HepG2 (cell line): ENCODE results near the gene SMAD6. TPM values are rescaled to one million over a fixed set of nuclear protein-coding genes. Genes with fewer than 3 reads are reported as not detected.

Source experiments
- AGO1 ChIP-seq: fragments of 200-400 bp; formaldehyde crosslinking; IDR thresholded peaks from 2 replicates; pipeline ENCODE4 v1.6.1; 2017; ENCODE audit warnings: mild to moderate bottlenecking, low read depth, low read length, moderate library complexity; ENCODE audit not compliant: poor library complexity, severe bottlenecking
- ETV6 ChIP-seq: sonication (generic); formaldehyde crosslinking; conservative IDR thresholded peaks from 2 replicates; pipeline ENCODE4 v1.4.0; 2020; ENCODE audit warnings: missing genetic modification reagents
- HES4 ChIP-seq: sonication (generic); formaldehyde crosslinking; IDR thresholded peaks from 2 replicates; pipeline ENCODE4 v1.9.0; 2021; ENCODE audit warnings: mild to moderate bottlenecking, missing genetic modification reagents, borderline replicate concordance
- HOMEZ ChIP-seq: IDR thresholded peaks from 2 replicates; pipeline ENCODE4 v1.6.1; 2016; ENCODE audit warnings: low read depth
- MZF1 ChIP-seq: sonication (generic); formaldehyde crosslinking; IDR thresholded peaks from 2 replicates; pipeline ENCODE4 v1.8.1; 2023; ENCODE audit warnings: mild to moderate bottlenecking, missing genetic modification reagents, borderline replicate concordance
- NCOA5 ChIP-seq: sonication (generic); formaldehyde crosslinking; IDR thresholded peaks from 2 replicates; pipeline ENCODE4 v1.4.0; 2020; ENCODE audit warnings: missing genetic modification reagents
- NCOR1 ChIP-seq: fragments of 200-600 bp; sonication (generic); IDR thresholded peaks from 2 replicates; pipeline ENCODE4 v1.7.0; 2017; ENCODE audit warnings: antibody characterized with exemption, low read length, borderline replicate concordance
- NR2F6 ChIP-seq, 2 experiments: IDR thresholded peaks; 2 replicates each; pipeline ENCODE4 v1.6.1; 2016; ENCODE audit warnings: antibody characterized with exemption in 1 of 2, mild to moderate bottlenecking in 1 of 2
- PLRG1 ChIP-seq: fragments of 450-650 bp; conservative IDR thresholded peaks from 2 replicates; pipeline ENCODE4 v1.6.1; 2016
- POGK ChIP-seq: sonication (generic); formaldehyde crosslinking; conservative IDR thresholded peaks from 2 replicates; pipeline ENCODE4 v1.8.0; 2022; ENCODE audit warnings: mild to moderate bottlenecking, moderate library complexity, missing genetic modification reagents
- PRDM15 ChIP-seq: sonication (generic); formaldehyde crosslinking; IDR thresholded peaks from 2 replicates; pipeline ENCODE4 v1.4.0; 2020; ENCODE audit warnings: missing genetic modification reagents
- RCOR2 ChIP-seq: IDR thresholded peaks from 2 replicates; pipeline ENCODE4 v1.6.1; 2016; ENCODE audit warnings: missing biosample characterization, missing genetic modification reagents
- SRSF4 ChIP-seq: fragments of 200-400 bp; formaldehyde crosslinking; IDR thresholded peaks from one replicate; pipeline ENCODE4 v1.6.1; 2018; ENCODE audit warnings: mild to moderate bottlenecking, low read depth, low read length, moderate library complexity; ENCODE audit not compliant: poor library complexity, severe bottlenecking
- ZNF761 ChIP-seq: sonication (generic); formaldehyde crosslinking; conservative IDR thresholded peaks from 2 replicates; pipeline ENCODE4 v1.4.0; 2020; ENCODE audit warnings: mild to moderate bottlenecking, missing genetic modification reagents
- ZNF841 ChIP-seq: sonication (generic); formaldehyde crosslinking; IDR thresholded peaks from 2 replicates; pipeline ENCODE4 v1.8.1; 2023; ENCODE audit warnings: missing genetic modification reagents, borderline replicate concordance
- polyA plus RNA-seq, 8 experiments: library from polyadenylated mRNA; depleted of rRNA in 3 of 8; stranded (reverse) in 7 of 8; unstranded in 1 of 8; fragments of >200 nt; fragmentation: Illumina TruSeq in 4 of 8; extraction: Trizol in 4 of 8; gene quantifications; 2 replicates each; pipeline versions ENCODE4 v1.2.1 to v1.2.3, GENCODE V29; 2011 to 2016; ENCODE audit warnings: low read depth in 4 of 8, missing spikeins in 1 of 8, mixed read lengths in 1 of 8; ENCODE audit not compliant: insufficient read depth in 1 of 8
- total RNA-seq, 5 experiments: library from RNA; depleted of rRNA; stranded (reverse); fragments of >200 nt; fragmentation: Illumina TruSeq; extraction: Trizol; gene quantifications; 2 replicates each; pipeline ENCODE4 v1.2.3, GENCODE V29; 2016; ENCODE audit warnings: low read depth in 1 of 5
- TF ChIP-seq, protein P1 (sequence below), 2 experiments: sonication (generic) in 1 of 2; formaldehyde crosslinking in 1 of 2; IDR thresholded peaks; 2 replicates each; pipeline versions ENCODE4 v1.5.1 to v1.6.1; 2011 to 2020; ENCODE audit warnings: borderline replicate concordance in 1 of 2, low read depth in 1 of 2, low read length in 1 of 2, mild to moderate bottlenecking in 1 of 2, missing genetic modification reagents in 1 of 2, moderate library complexity in 1 of 2
- TF ChIP-seq, protein P2 (sequence below): IDR thresholded peaks from 2 replicates; pipeline ENCODE4 v1.6.1; 2016; ENCODE audit warnings: missing compliant biosample characterization, missing genetic modification reagents, borderline replicate concordance

SMAD6 gene
- total and polyA plus RNA-seq, 2 of the 13 experiments (the other 11 are each of a cell fraction or from before 2014, with no cell fraction given), result 3.3 to 4.4 TPM

DNA sequence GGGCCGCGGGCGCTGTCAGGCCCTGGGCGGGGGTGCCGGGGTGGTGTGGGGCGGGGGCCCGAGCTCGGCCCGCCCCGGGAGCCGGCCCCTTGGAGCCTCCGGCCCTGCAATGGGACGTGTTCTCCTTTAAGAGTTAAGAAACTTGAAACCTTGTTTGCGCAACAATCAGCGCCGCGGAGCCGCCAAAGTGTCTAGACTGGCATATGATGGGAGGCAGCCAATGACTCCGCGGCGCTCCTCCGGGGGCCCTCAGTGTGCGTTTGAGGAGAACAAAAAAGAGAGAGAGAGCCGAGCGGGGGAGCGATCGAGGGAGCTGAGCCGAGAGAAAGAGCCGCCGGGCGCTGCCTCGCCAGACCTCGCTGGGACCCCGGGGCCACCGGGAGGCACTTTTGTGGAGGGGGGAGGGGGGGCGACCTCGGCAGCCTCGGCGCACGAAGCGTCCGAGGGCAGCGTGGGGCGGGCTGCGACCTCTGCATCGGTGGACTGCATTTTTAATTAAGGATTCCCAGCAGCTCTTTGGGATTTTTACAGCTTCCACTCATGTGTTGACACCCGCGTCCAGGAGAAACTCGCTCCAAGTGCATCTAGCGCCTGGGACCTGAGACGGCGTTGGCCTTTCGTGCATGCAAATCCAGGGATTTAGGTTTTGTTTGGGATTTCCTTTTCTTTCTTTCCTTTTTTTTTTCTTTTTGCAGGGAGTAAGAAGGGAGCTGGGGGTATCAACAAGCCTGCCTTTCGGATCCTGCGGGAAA, at the start of gene SMAD6 (continued):
- TF ChIP-seq NCOR1, result peak; percentile 95; the same call in 1 of the 2 replicates
- no peak for TF ChIP-seq RCOR2 (CRISPR knock-in tag)
- no peak for TF ChIP-seq ZNF841 (CRISPR knock-in tag)
- TF ChIP-seq, protein P1, sequence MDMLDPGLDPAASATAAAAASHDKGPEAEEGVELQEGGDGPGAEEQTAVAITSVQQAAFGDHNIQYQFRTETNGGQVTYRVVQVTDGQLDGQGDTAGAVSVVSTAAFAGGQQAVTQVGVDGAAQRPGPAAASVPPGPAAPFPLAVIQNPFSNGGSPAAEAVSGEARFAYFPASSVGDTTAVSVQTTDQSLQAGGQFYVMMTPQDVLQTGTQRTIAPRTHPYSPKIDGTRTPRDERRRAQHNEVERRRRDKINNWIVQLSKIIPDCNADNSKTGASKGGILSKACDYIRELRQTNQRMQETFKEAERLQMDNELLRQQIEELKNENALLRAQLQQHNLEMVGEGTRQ (IDR thresholded peaks at IDR 0.05; ENCODE audit: low read depth, low read length), result peak; percentile 37; the same call in 1 of the 2 replicates
- TF ChIP-seq, protein P1 (CRISPR knock-in tag; IDR thresholded peaks at IDR 0.05; ENCODE audit: borderline replicate concordance), result no peak
- no peak for TF ChIP-seq ETV6
- TF ChIP-seq PLRG1, result no peak
- TF ChIP-seq NR2F6 (IDR thresholded peaks at IDR 0.05), result no peak; the same call in 1 of the 2 replicates
- TF ChIP-seq NR2F6 (CRISPR knock-in tag; IDR thresholded peaks at IDR 0.05), result peak; percentile 43
- no peak for TF ChIP-seq HES4
- TF ChIP-seq NCOA5, result no peak
- TF ChIP-seq AGO1, result no peak
- TF ChIP-seq ZNF761 (CRISPR knock-in tag), result no peak; the same call in 1 of the 2 replicates
- no peak for TF ChIP-seq SRSF4
- no peak for TF ChIP-seq HOMEZ (CRISPR knock-in tag)
- TF ChIP-seq PRDM15 (CRISPR knock-in tag), result no peak; the same call in 1 of the 2 replicates
- TF ChIP-seq, protein P2, sequence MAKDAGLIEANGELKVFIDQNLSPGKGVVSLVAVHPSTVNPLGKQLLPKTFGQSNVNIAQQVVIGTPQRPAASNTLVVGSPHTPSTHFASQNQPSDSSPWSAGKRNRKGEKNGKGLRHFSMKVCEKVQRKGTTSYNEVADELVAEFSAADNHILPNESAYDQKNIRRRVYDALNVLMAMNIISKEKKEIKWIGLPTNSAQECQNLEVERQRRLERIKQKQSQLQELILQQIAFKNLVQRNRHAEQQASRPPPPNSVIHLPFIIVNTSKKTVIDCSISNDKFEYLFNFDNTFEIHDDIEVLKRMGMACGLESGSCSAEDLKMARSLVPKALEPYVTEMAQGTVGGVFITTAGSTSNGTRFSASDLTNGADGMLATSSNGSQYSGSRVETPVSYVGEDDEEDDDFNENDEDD, result peak; percentile 66; the same call in 1 of the 2 replicates
- no peak for TF ChIP-seq MZF1
- TF ChIP-seq POGK (CRISPR knock-in tag), result peak; percentile 53; the same call in 1 of the 2 replicates
